ENCODE data around the gene PHTF2. TPM values are rescaled to one million over a fixed set of nuclear protein-coding genes. Genes with fewer than 3 reads are reported as not detected.

Gene PHTF2
- total RNA-seq, 1 donor from 2014 or later = 27.0 TPM

DNA sequence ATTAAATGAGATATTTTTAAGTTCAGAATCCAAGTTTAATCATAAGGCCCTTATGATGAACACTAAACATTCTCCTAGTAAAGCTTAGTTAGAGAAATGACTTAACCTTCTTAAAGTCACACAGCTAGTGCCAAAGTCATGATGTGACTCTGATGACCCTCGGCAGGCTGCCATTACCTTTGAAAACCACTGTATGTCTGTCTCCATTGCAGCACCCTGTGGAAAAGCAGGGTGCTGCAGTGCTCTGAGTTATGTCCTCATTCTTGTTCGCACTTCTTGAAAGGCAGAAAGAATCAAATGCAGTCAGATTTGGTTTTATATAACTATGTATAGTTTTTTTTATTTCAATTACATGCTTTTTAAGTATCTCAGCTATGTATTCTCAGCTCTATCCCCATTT is 105.0 kb downstream of the PHTF2 start:
- no peaks in the 10 kb centered on the region for H3K27me3 ChIP-seq (ENCODE audit: insufficient read depth, low read length)
- no peak overlapping the region for H3K4me3 Mint-ChIP-seq (ENCODE audit: unreplicated experiment)
- FAIRE-seq (no peak), DNase-seq (ENCODE audit: low read depth) (no peak)
- H3K36me3 Mint-ChIP-seq (ENCODE audit: low read depth, unreplicated experiment) = no peaks in the 10 kb centered on the region
- TF ChIP-seq, protein P1, sequence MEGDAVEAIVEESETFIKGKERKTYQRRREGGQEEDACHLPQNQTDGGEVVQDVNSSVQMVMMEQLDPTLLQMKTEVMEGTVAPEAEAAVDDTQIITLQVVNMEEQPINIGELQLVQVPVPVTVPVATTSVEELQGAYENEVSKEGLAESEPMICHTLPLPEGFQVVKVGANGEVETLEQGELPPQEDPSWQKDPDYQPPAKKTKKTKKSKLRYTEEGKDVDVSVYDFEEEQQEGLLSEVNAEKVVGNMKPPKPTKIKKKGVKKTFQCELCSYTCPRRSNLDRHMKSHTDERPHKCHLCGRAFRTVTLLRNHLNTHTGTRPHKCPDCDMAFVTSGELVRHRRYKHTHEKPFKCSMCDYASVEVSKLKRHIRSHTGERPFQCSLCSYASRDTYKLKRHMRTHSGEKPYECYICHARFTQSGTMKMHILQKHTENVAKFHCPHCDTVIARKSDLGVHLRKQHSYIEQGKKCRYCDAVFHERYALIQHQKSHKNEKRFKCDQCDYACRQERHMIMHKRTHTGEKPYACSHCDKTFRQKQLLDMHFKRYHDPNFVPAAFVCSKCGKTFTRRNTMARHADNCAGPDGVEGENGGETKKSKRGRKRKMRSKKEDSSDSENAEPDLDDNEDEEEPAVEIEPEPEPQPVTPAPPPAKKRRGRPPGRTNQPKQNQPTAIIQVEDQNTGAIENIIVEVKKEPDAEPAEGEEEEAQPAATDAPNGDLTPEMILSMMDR (IDR thresholded peaks at IDR 0.05; ENCODE audit: insufficient read depth, low read depth, low read length) = peak; percentile 25
- TF ChIP-seq EZH2 (IDR thresholded peaks at IDR 0.05; ENCODE audit: insufficient read depth, low read length) = no peak
- H3K27ac Mint-ChIP-seq (ENCODE audit: unreplicated experiment) = no peak overlapping the region
- no peaks in the 10 kb centered on the region for H3K9me3 ChIP-seq (ENCODE audit: insufficient read depth, low read depth, low read length)
- H3K9ac ChIP-seq (ENCODE audit: low read length) = no peak overlapping the region
- H3K4me1 Mint-ChIP-seq (ENCODE audit: low read depth, unreplicated experiment) = no peaks in the 10 kb centered on the region
- H3K4me3 ChIP-seq (ENCODE audit: insufficient read depth, low read depth, low read length) = no peak overlapping the region
- no peaks in the 10 kb centered on the region for H3K36me3 ChIP-seq (ENCODE audit: insufficient read depth, low read length)
- H3K79me2 ChIP-seq (ENCODE audit: insufficient read depth, low read length) = no peaks in the 10 kb centered on the region
- H4K20me1 ChIP-seq (ENCODE audit: insufficient read depth, low read length) = no peaks in the 10 kb centered on the region
- no peak overlapping the region for H3K4me2 ChIP-seq (ENCODE audit: low read length)
- no peaks in the 10 kb centered on the region for H3K27me3 Mint-ChIP-seq (ENCODE audit: low read depth, unreplicated experiment)
- no peaks in the 10 kb centered on the region for H3K9me3 Mint-ChIP-seq (ENCODE audit: unreplicated experiment)
- no peak overlapping the region for H3K27ac ChIP-seq (ENCODE audit: low read depth, low read length)
- H3K4me1 ChIP-seq (ENCODE audit: insufficient read depth, low read length) = no peaks in the 10 kb centered on the region
- H2AFZ ChIP-seq (ENCODE audit: low read depth, low read length) = no peak overlapping the region

DNA sequence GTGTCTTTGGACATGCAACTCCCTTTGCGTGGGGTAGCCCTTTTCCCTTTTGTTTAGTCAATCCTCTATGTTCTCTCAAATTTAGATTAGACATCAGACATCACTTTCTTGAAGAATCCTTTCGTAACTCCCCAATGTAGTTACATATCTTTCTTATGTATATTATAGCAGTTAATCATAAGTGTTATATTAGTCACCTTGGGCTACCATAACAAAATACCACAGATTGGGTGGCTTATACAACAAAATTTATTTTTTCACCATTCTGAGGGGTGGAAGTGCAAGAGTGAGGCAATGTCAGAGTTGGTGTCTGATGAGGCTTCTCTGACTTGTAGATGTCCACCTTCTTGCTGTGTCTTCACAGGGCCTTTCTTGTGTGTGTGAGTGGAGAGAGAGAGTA is 105.7 kb downstream of the PHTF2 start:
- no peaks in the 10 kb centered on the region for H3K4me1 Mint-ChIP-seq (ENCODE audit: low read depth, unreplicated experiment)
- no peaks in the 10 kb centered on the region for H3K27me3 Mint-ChIP-seq (ENCODE audit: low read depth, unreplicated experiment)
- TF ChIP-seq EZH2 (IDR thresholded peaks at IDR 0.05; ENCODE audit: insufficient read depth, low read length) = no peak
- TF ChIP-seq, protein P1 (IDR thresholded peaks at IDR 0.05; ENCODE audit: insufficient read depth, low read depth, low read length) = no peak
- no peak overlapping the region for H3K27ac ChIP-seq (ENCODE audit: low read depth, low read length)
- H3K4me1 ChIP-seq (ENCODE audit: insufficient read depth, low read length) = no peaks in the 10 kb centered on the region
- no peaks in the 10 kb centered on the region for H3K27me3 ChIP-seq (ENCODE audit: insufficient read depth, low read length)
- no peaks in the 10 kb centered on the region for H3K9me3 Mint-ChIP-seq (ENCODE audit: unreplicated experiment)
- no peaks in the 10 kb centered on the region for H4K20me1 ChIP-seq (ENCODE audit: insufficient read depth, low read length)
- no peaks in the 10 kb centered on the region for H3K79me2 ChIP-seq (ENCODE audit: insufficient read depth, low read length)
- H3K4me3 ChIP-seq (ENCODE audit: insufficient read depth, low read depth, low read length) = no peak overlapping the region
- H3K9ac ChIP-seq (ENCODE audit: low read length) = no peak overlapping the region
- FAIRE-seq (no peak), DNase-seq (ENCODE audit: low read depth) (no peak)
- no peak overlapping the region for H3K27ac Mint-ChIP-seq (ENCODE audit: unreplicated experiment)
- no peak overlapping the region for H3K4me3 Mint-ChIP-seq (ENCODE audit: unreplicated experiment)
- H3K4me2 ChIP-seq (ENCODE audit: low read length) = no peak overlapping the region
- H3K9me3 ChIP-seq (ENCODE audit: insufficient read depth, low read depth, low read length) = no peaks in the 10 kb centered on the region
- no peaks in the 10 kb centered on the region for H3K36me3 Mint-ChIP-seq (ENCODE audit: low read depth, unreplicated experiment)
- no peaks in the 10 kb centered on the region for H3K36me3 ChIP-seq (ENCODE audit: insufficient read depth, low read length)
- no peak overlapping the region for H2AFZ ChIP-seq (ENCODE audit: low read depth, low read length)

DNA sequence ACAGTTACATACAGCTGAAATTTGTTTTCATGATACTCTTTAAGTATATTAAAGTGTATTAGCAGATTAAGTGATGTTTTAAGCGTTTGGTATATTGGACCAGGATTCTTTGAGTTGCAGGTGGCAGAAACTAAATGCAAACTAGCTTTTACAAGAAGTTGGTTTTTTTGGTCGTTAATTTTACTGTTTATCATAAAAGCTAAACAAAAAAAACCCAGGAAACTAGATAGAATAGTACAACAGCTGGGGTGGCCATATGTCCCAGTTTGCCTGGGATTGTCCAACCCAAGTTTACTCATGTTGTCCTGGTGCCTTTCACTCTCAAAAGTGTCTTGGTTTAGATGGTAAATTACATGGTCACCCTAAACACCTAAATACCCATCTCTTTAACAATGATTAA is 108.7 kb downstream of the PHTF2 start:
- Mint-ChIP-seq H3K27ac (ENCODE audit: unreplicated experiment) (no peak overlapping the region), H3K4me3 (ENCODE audit: unreplicated experiment) (no peak overlapping the region), H3K27me3 (ENCODE audit: low read depth, unreplicated experiment) (no peaks in the 10 kb centered on the region), H3K9me3 (ENCODE audit: unreplicated experiment) (no peaks in the 10 kb centered on the region), H3K4me1 (ENCODE audit: low read depth, unreplicated experiment) (no peaks in the 10 kb centered on the region), H3K36me3 (ENCODE audit: low read depth, unreplicated experiment) (no peaks in the 10 kb centered on the region)
- H3K9ac ChIP-seq (ENCODE audit: low read length) = no peak overlapping the region
- H3K4me2 ChIP-seq (ENCODE audit: low read length) = no peak overlapping the region
- no peaks in the 10 kb centered on the region for H3K36me3 ChIP-seq (ENCODE audit: insufficient read depth, low read length)
- H3K27me3 ChIP-seq (ENCODE audit: insufficient read depth, low read length) = no peaks in the 10 kb centered on the region
- no peaks in the 10 kb centered on the region for H3K9me3 ChIP-seq (ENCODE audit: insufficient read depth, low read depth, low read length)
- TF ChIP-seq, protein P1 (IDR thresholded peaks at IDR 0.05; ENCODE audit: insufficient read depth, low read depth, low read length) = no peak
- TF ChIP-seq EZH2 (IDR thresholded peaks at IDR 0.05; ENCODE audit: insufficient read depth, low read length) = no peak
- H4K20me1 ChIP-seq (ENCODE audit: insufficient read depth, low read length) = no peaks in the 10 kb centered on the region
- H3K4me1 ChIP-seq (ENCODE audit: insufficient read depth, low read length) = no peaks in the 10 kb centered on the region
- no peaks in the 10 kb centered on the region for H3K79me2 ChIP-seq (ENCODE audit: insufficient read depth, low read length)
- no peak overlapping the region for H2AFZ ChIP-seq (ENCODE audit: low read depth, low read length)
- H3K27ac ChIP-seq (ENCODE audit: low read depth, low read length) = no peak overlapping the region
- FAIRE-seq (no peak), DNase-seq (ENCODE audit: low read depth) (no peak)
- H3K4me3 ChIP-seq (ENCODE audit: insufficient read depth, low read depth, low read length) = no peak overlapping the region

Data from astrocyte (in vitro differentiated cells and primary cell).